Ascending aorta (tissue), 2 donors: ENCODE measurements around the gene GPD1L. TPM values are rescaled to one million over a fixed set of nuclear protein-coding genes. Genes with fewer than 3 reads are reported as not detected.

Source experiments
- DNase-seq, 2 donors: peaks; one replicate each; pipeline ENCODE4 v3.0.0-alpha.2; 2019; ENCODE audit warnings: low spot score in 2 of 2
- H3K27ac ChIP-seq, 2 donors: fragments of 200-600 bp; sonication (generic); one replicate each; pipeline ENCODE4 v1.5.1; 2016 to 2017; ENCODE audit warnings: mild to moderate bottlenecking in 1 of 2
- H3K27me3 ChIP-seq: fragments of 200-600 bp; sonication (generic); one replicate; pipeline ENCODE4 v1.5.1; 2017
- H3K36me3 ChIP-seq, 2 donors: fragments of 200-600 bp; sonication (generic); one replicate each; pipeline ENCODE4 v1.5.1; 2016
- H3K4me1 ChIP-seq, 2 donors: fragments of 200-600 bp; sonication (generic); one replicate each; pipeline ENCODE4 v1.5.1; 2016 to 2017; ENCODE audit warnings: mild to moderate bottlenecking in 1 of 2
- H3K4me3 ChIP-seq, 2 donors: fragments of 200-600 bp; sonication (generic); one replicate each; pipeline ENCODE4 v1.5.1; 2016 to 2017; ENCODE audit warnings: mild to moderate bottlenecking in 1 of 2
- H3K9me3 ChIP-seq, 2 donors: fragments of 200-600 bp; sonication (generic); one replicate each; pipeline ENCODE4 v1.5.1; 2016
- CTCF ChIP-seq, 3 experiments: fragments of 200-600 bp in 2 of 3; fragments of 450-650 bp in 1 of 3; sonication (generic) in 2 of 3; IDR thresholded peaks; one replicate each; pipeline ENCODE4 v1.5.1; 2016 to 2019; ENCODE audit warnings: antibody characterized with exemption in 3 of 3, mild to moderate bottlenecking in 1 of 3, moderate library complexity in 1 of 3
- intact Hi-C: fragments of 100-400 bp; cut with DNase I; formaldehyde crosslinking; loops from one replicate; pipeline ENCODE4 v1.15.1; 2023
- total RNA-seq: library from RNA; depleted of rRNA; stranded (reverse); fragments of >200 nt; gene quantifications from one replicate; pipeline ENCODE4 v1.1.0, GENCODE V29; 2016

Gene GPD1L
- total RNA-seq, 1 donor from 2014 or later: 14.4 TPM

- peaks cover 0 to 6% of the 10 kb centered on the region in 2 donors for H3K9me3 ChIP-seq
- no peak for DNase-seq
Observed at GRCh38 chr3:32098528-32098927, 7.9 kb upstream of the GPD1L start.

GRCh38 chr3:32100465-32100864 is 6.0 kb upstream of the GPD1L start:
- no peaks in the 10 kb centered on the region for H3K27me3 ChIP-seq
- no peak overlapping the region for H3K4me3 ChIP-seq
- peaks cover 0 to 6% of the 10 kb centered on the region in 2 donors for H3K9me3 ChIP-seq
- no peaks in the 10 kb centered on the region for H3K4me1 ChIP-seq
- intact Hi-C loops: no loop called here
- peak in 1 of 2 donors; percentile 67 for DNase-seq
- no peak overlapping the region for H3K27ac ChIP-seq
- no peaks in the 10 kb centered on the region for H3K36me3 ChIP-seq
- no peak for TF ChIP-seq CTCF (IDR thresholded peaks at IDR 0.05)

More at GRCh38 chr3:32098528-32098927, 7.9 kb upstream of the GPD1L start:
- TF ChIP-seq CTCF (IDR thresholded peaks at IDR 0.05): no peak
- Histone ChIP-seq H3K27me3 (no peaks in the 10 kb centered on the region), H3K36me3 (no peaks in the 10 kb centered on the region), H3K27ac (no peak overlapping the region), H3K4me1 (no peaks in the 10 kb centered on the region), H3K4me3 (no peak overlapping the region)
- intact Hi-C loops: no loop called here

- H3K4me1 ChIP-seq: peaks cover 0 to 3% of the 10 kb centered on the region in 2 donors
- intact Hi-C loops: no loop called here
- no peak overlapping the region for H3K4me3 ChIP-seq
- peaks cover 0 to 6% of the 10 kb centered on the region in 2 donors for H3K9me3 ChIP-seq
- TF ChIP-seq CTCF (IDR thresholded peaks at IDR 0.05): no peak
- no peak overlapping the region for H3K27ac ChIP-seq
- H3K36me3 ChIP-seq: no peaks in the 10 kb centered on the region
- no peaks in the 10 kb centered on the region for H3K27me3 ChIP-seq
- no peak for DNase-seq
Observed at GRCh38 chr3:32102289-32102688, 4.1 kb upstream of the GPD1L start.

GRCh38 chr3:32104492-32104891 is 1.9 kb upstream of the GPD1L start:
- intact Hi-C loops: no loop called here
- no peak overlapping the region for H3K4me3 ChIP-seq
- no peak for DNase-seq
- peaks cover 0 to 6% of the 10 kb centered on the region in 2 donors for H3K9me3 ChIP-seq
- no peaks in the 10 kb centered on the region for H3K27me3 ChIP-seq
- TF ChIP-seq CTCF (IDR thresholded peaks at IDR 0.05): no peak
- peaks cover 6 to 15% of the 10 kb centered on the region in 2 donors for H3K4me1 ChIP-seq
- no peaks in the 10 kb centered on the region for H3K36me3 ChIP-seq
- H3K27ac ChIP-seq: no peak overlapping the region

GRCh38 chr3:32105291-32106131 is 909 bp upstream of the GPD1L start:
- Histone ChIP-seq H3K4me3 (peak overlapping the region; percentile 87 to 89), H3K9me3 (peaks cover 0 to 6% of the 10 kb centered on the region in 2 donors), H3K4me1 (peaks cover 6 to 24% of the 10 kb centered on the region in 2 donors), H3K27me3 (no peaks in the 10 kb centered on the region), H3K36me3 (no peaks in the 10 kb centered on the region), H3K27ac (peak overlapping the region; percentile 50 to 75)
- no peak for TF ChIP-seq CTCF (IDR thresholded peaks at IDR 0.05)
- intact Hi-C loops: loop anchor here (1.0 to 5.0 kb wide), 4 partner anchors 23 to 1337 kb away; partner anchors contain the start of genes STT3B and UBP1
- no peak for DNase-seq
